Activated naive CD8-positive, alpha-beta T cell (primary cell): ENCODE data around the gene TJAP1.

Source experiments
- H3K27ac Mint-ChIP-seq: one replicate; pipeline ENCODE4 v1.8.0; 2021; ENCODE audit warnings: mixed read lengths
- H3K27me3 Mint-ChIP-seq: one replicate; pipeline ENCODE4 v1.8.0; 2021; ENCODE audit warnings: mixed read lengths
- H3K36me3 Mint-ChIP-seq: one replicate; pipeline ENCODE4 v1.8.0; 2021; ENCODE audit warnings: mixed read lengths
- H3K4me1 Mint-ChIP-seq: one replicate; pipeline ENCODE4 v1.8.0; 2021; ENCODE audit warnings: low read depth, mixed read lengths
- H3K4me3 Mint-ChIP-seq: one replicate; pipeline ENCODE4 v1.8.0; 2021; ENCODE audit warnings: mild to moderate bottlenecking, mixed read lengths
- H3K9me3 Mint-ChIP-seq: one replicate; pipeline ENCODE4 v1.8.0; 2021; ENCODE audit warnings: low read depth, mixed read lengths

Gene TJAP1

GRCh38 chr6:43499028-43499815, 21.9 kb downstream of the TJAP1 start:
- H3K4me3 Mint-ChIP-seq = no peak overlapping the region
- H3K27ac Mint-ChIP-seq = no peak overlapping the region
- H3K4me1 Mint-ChIP-seq = peaks cover 15% of the 10 kb centered on the region
- H3K36me3 Mint-ChIP-seq = no peaks in the 10 kb centered on the region
- no peaks in the 10 kb centered on the region for H3K27me3 Mint-ChIP-seq
- no peaks in the 10 kb centered on the region for H3K9me3 Mint-ChIP-seq

- Mint-ChIP-seq H3K27me3 (no peaks in the 10 kb centered on the region), H3K36me3 (no peaks in the 10 kb centered on the region), H3K27ac (no peak overlapping the region), H3K9me3 (no peaks in the 10 kb centered on the region), H3K4me1 (no peaks in the 10 kb centered on the region), H3K4me3 (no peak overlapping the region)
These were observed 23.6 kb downstream of the TJAP1 start for GRCh38 chr6:43500921-43501320.

GRCh38 chr6:43502666-43503065, 25.3 kb downstream of the TJAP1 start:
- Mint-ChIP-seq H3K9me3 (no peaks in the 10 kb centered on the region), H3K4me1 (peaks cover 6% of the 10 kb centered on the region), H3K27me3 (no peaks in the 10 kb centered on the region), H3K36me3 (no peaks in the 10 kb centered on the region), H3K4me3 (no peak overlapping the region), H3K27ac (no peak overlapping the region)

DNA sequence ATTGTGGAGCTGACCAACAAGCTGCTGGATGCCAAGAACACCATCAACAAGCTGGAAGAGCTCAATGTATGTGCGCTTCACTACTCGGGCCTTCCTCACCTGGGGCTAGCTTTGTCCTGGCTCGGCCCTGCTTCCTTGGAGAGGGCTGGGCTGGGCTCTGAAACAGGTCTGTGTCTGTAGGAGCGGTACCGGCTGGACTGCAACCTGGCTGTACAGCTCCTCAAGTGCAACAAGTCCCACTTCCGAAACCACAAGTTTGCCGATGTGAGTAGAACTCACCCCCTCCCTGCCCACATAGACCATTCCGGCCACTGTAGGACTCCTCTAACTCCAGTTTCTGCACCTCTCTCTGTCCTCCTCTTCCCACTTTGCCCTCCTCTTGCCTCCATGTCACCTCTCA, 26.1 kb downstream of the TJAP1 start:
- H3K27me3 Mint-ChIP-seq = peaks cover 3% of the 10 kb centered on the region
- H3K4me3 Mint-ChIP-seq = no peak overlapping the region
- H3K9me3 Mint-ChIP-seq = no peaks in the 10 kb centered on the region
- peaks cover 7% of the 10 kb centered on the region for H3K4me1 Mint-ChIP-seq
- no peak overlapping the region for H3K27ac Mint-ChIP-seq
- H3K36me3 Mint-ChIP-seq = no peaks in the 10 kb centered on the region

DNA sequence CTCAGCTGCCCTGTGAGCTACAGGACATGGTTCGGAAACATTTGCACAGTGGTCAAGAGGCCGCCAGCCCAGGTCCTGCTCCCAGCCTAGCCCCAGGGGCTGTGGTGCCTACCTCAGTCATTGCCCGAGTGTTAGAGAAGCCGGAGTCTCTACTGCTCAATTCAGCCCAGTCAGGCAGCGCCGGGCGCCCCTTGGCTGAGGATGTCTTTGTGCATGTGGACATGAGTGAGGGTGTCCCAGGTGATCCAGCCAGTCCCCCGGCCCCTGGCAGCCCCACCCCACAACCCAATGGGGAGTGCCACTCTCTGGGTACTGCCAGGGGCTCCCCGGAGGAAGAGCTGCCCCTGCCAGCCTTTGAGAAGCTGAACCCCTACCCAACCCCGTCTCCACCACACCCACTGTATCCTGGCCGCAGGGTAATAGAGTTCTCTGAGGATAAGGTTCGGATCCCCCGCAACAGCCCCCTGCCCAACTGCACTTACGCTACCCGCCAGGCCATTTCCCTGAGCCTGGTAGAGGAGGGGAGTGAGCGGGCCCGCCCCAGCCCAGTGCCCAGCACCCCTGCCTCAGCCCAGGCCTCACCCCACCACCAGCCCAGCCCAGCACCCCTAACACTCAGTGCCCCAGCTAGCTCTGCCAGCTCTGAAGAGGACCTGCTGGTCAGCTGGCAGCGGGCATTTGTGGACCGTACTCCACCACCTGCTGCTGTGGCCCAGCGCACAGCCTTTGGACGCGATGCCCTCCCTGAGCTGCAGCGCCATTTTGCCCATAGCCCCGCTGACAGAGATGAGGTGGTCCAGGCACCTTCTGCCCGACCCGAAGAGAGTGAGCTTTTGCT, 27.6 kb downstream of the TJAP1 start:
- H3K27me3 Mint-ChIP-seq = peaks cover 8% of the 10 kb centered on the region
- no peak overlapping the region for H3K4me3 Mint-ChIP-seq
- H3K9me3 Mint-ChIP-seq = no peaks in the 10 kb centered on the region
- H3K4me1 Mint-ChIP-seq = peaks cover 11% of the 10 kb centered on the region
- no peaks in the 10 kb centered on the region for H3K36me3 Mint-ChIP-seq
- H3K27ac Mint-ChIP-seq = no peak overlapping the region

GRCh38 chr6:43505718-43506117, 28.3 kb downstream of the TJAP1 start:
- Mint-ChIP-seq H3K27me3 (peaks cover 8% of the 10 kb centered on the region), H3K4me3 (no peak overlapping the region), H3K4me1 (peaks cover 11% of the 10 kb centered on the region), H3K27ac (no peak overlapping the region), H3K9me3 (no peaks in the 10 kb centered on the region), H3K36me3 (no peaks in the 10 kb centered on the region)

GRCh38 chr6:43506171-43506570, 28.8 kb downstream of the TJAP1 start:
- H3K4me1 Mint-ChIP-seq = peaks cover 11% of the 10 kb centered on the region
- no peaks in the 10 kb centered on the region for H3K36me3 Mint-ChIP-seq

DNA sequence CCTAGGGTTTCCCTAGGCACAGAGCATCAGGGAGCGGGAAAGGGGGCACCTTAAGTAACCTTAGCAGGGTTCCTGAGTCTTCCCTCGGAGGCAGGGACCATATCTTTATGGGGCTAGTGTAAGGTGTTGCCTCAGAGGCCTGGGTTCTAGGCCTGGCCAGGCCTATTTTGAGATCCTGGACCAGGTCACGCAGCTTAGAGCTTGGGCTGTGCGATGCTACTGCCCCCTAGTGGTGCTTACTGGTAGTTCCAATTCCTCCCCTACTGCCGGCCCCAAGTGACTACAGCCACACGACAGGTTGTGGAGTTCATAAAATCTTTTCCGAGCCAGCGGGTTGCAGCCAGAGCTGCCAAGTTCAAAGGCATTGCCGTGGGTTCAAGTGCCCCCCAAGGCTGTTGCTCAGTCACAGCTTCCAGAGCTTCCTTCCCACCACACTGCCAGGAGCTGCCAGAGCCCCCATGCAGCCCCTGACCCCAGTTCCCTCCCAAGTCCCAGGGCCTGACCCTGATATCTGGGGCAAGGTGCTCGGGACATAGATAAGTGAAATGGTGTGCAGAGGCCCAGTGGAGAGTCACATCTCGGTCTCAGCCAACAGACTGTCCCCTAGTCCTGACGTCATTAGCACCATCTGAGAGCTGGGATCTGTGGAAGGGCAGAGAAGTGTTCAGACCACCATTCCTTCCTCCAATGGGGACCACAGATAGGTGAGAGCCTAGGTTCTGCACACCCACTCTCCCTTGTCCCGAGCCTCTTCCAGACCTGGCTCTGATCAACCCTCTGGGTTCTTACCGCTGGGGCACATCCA, 29.5 kb downstream of the TJAP1 start:
- Mint-ChIP-seq H3K4me1 (peaks cover 15% of the 10 kb centered on the region), H3K4me3 (no peak overlapping the region), H3K9me3 (no peaks in the 10 kb centered on the region), H3K27me3 (peaks cover 8% of the 10 kb centered on the region), H3K36me3 (peaks cover 3% of the 10 kb centered on the region), H3K27ac (no peak overlapping the region)

More at GRCh38 chr6:43506171-43506570, 28.8 kb downstream of the TJAP1 start:
- no peak overlapping the region for H3K4me3 Mint-ChIP-seq
- H3K27me3 Mint-ChIP-seq = peaks cover 8% of the 10 kb centered on the region
- H3K9me3 Mint-ChIP-seq = no peaks in the 10 kb centered on the region
- H3K27ac Mint-ChIP-seq = no peak overlapping the region

DNA sequence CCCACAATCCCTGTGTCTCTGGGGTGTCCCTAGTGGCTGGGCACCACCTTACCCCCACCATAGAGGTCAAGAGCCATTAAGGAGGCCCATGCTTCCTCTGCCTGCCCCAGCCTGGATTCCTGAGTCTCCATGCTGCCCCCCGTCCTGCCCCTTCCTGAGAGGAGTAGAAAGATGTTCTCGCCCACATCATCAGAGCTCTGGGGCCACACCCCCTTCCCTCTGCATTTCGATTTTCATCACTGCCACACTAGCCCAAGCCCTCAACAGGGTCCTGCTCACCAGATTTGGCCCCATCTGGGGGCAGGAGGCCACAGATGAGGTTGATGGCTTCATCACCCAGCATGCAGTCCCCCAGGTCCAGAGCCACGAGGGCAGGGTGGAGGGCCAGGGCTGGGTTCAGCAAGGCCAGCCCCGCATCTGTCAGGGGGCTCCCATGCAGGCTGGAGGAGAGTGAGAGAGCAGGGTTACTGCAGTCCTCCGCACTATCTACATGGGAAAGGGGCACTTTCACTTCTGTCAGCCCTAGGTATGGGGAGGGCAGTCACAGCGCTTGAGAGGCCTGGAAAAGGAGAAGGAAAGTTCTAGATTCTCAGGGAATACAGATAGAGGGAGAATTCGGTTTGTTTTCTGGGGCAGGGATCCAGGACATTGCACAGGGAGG, 31.2 kb downstream of the TJAP1 start:
- Mint-ChIP-seq H3K36me3 (peaks cover 3% of the 10 kb centered on the region), H3K9me3 (no peaks in the 10 kb centered on the region), H3K27ac (no peak overlapping the region), H3K4me3 (peak overlapping the region; percentile 89), H3K27me3 (peaks cover 8% of the 10 kb centered on the region), H3K4me1 (peaks cover 20% of the 10 kb centered on the region)

GRCh38 chr6:43509142-43509983, 32.0 kb downstream of the TJAP1 start:
- Mint-ChIP-seq H3K4me3 (peak overlapping the region; percentile 89), H3K9me3 (no peaks in the 10 kb centered on the region), H3K36me3 (peaks cover 5% of the 10 kb centered on the region), H3K27me3 (peaks cover 8% of the 10 kb centered on the region), H3K27ac (peak overlapping the region; percentile 47), H3K4me1 (peaks cover 20% of the 10 kb centered on the region)

DNA sequence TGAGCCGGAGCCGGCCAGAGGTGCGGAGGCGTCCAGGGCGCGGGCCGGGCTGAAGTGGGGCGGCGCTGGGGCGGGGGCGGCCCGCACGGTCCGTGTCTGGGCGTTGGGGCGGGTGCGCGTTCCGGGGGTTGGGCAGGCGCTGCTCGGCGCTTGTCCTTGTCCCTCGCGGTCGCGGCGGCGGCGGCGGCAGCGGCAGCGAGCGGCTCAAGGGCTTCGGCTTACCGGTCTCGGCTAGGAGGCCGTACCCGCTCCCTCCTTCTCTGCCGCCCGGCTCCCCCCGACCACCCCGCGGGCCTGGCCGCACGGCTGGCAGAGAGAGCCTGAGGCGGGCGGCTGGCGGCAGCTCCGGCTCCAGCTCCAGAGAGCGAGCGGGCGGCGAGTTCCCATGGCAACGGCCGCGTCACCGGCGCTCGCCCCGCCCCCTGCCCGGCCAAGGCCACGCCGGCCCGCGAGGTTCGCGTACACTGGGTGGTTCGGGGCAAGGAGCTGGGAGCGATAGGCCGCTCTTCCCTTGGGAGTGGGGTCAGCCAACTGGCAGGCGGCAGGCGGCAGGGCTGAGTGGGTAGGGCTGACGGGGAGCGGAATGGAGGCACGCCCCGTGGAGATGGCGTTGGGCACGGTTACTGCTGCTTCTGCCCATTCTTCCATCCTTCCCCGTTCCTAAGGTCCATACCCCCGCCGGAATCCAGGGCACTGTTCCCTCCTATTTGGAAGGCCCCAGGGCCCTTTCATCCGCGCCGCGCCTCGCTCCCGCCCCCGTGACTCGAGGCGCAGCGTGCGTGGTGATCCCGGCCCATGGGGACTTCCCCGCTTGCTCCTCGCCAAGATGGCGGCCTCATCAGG, 32.8 kb downstream of the TJAP1 start, which contains the start of gene LRRC73:
LRRC73 (minus strand) TSS at position 363 of the 843 bp plus-strand sequence. CDS start 561 bp downstream, outside the sequence.
- Mint-ChIP-seq H3K36me3 (peaks cover 6% of the 10 kb centered on the region), H3K9me3 (no peaks in the 10 kb centered on the region), H3K4me1 (peaks cover 20% of the 10 kb centered on the region), H3K27me3 (peaks cover 8% of the 10 kb centered on the region), H3K27ac (peak within 1 kb of the TSS; percentile 47), H3K4me3 (peak within 1 kb of the TSS; percentile 89)

DNA sequence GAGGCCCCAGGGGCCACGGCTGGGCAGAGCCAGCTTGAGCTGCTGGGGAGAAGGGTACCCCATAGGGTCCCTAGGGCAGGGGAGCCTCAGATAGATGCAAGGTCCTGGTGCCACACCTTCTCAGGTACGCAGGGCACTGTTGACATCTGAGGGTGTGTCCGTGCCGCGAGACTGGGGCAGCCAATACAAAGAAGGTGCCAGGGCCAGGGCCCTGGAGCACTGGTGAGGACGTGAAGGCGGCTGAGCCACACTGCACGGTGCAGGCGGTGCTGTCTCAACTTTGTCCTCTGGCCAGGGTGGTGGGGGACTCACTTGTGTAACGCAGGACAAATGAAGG, 33.4 kb downstream of the TJAP1 start:
- H3K4me1 Mint-ChIP-seq = peaks cover 20% of the 10 kb centered on the region
- peaks cover 6% of the 10 kb centered on the region for H3K36me3 Mint-ChIP-seq
- H3K4me3 Mint-ChIP-seq = peak overlapping the region; percentile 23
- no peak overlapping the region for H3K27ac Mint-ChIP-seq
- no peaks in the 10 kb centered on the region for H3K9me3 Mint-ChIP-seq
- H3K27me3 Mint-ChIP-seq = peaks cover 8% of the 10 kb centered on the region

DNA sequence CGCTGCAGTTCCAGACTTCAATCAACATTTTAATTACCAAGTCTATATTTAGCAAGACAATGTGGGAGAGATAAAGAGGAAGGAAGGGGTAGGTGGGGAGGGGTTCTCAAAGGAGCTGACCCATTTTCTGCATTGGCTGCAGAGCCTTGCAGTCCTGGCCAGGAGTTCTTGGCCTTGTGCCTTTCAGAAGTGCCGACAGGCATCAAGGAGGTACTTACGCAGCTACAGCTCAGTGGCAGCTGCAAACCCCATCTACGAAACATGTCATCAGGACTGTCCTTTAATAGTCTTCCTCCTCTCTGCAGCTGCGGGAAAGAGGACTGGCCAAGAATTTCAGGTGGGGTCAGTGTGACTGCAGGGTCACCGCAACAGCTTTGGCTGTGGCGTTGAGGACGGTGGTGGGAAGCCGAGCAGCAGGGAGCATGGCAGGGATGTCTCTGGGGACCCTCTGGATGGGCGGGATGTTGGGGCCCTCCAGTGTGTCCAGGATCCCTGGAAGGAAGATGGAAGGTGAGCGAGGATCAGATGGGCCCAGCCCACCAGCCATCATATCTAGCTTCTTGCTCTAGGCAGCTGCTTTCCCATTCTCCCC, 34.5 kb downstream of the TJAP1 start:
- H3K4me1 Mint-ChIP-seq = peaks cover 17% of the 10 kb centered on the region
- H3K27ac Mint-ChIP-seq = no peak overlapping the region
- H3K27me3 Mint-ChIP-seq = peaks cover 8% of the 10 kb centered on the region
- peak overlapping the region; percentile 66 for H3K4me3 Mint-ChIP-seq
- no peaks in the 10 kb centered on the region for H3K9me3 Mint-ChIP-seq
- peaks cover 6% of the 10 kb centered on the region for H3K36me3 Mint-ChIP-seq
